ENCODE measurements around the gene SSTR3.

The SSTR3 gene

DNA sequence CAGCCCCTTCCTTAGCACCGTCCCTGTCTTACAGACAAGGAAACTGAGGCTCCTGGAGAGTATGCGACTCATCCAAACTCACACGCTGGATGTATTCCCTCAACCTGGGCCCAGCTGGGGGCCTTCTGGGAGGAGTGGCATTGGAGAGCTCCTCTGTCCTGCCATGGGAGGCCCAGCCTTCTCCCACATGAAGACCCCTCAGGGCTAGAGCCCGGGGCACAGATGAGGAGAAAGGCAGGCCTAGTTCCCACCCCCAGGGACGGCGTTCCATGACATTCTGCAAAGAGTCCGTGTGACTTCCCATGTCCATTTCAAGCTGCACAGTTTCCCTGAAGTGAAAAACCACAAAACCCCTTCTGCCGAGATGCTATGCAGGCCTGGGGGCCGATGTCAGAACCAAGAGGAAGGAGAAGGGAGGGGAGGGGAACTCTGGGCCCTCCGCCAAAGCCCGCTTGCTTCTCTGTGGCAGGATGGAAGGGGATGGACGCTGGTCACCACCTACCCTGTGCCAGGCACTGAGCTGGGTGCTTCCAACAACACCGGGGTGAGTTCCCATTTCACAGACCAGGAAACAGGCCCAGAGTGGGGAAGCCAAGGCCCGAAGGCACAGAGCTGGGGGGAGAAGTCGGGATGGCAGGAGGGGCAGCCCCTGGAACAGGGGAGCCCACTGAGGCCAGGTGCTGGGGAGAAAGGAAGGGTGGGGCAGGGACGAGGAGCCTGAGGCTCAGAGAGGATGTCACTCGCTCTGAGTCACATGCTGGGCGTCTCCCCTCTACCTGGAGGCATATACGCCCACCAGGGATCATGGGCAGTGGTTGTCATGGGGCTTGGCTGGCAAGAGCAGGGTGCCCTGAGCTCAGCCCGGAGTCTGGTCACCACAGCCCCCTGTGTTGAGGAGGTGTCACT, 16.1 kb upstream of the SSTR3 start:
- peak; percentile 47 to 50 for DNase-seq

DNA sequence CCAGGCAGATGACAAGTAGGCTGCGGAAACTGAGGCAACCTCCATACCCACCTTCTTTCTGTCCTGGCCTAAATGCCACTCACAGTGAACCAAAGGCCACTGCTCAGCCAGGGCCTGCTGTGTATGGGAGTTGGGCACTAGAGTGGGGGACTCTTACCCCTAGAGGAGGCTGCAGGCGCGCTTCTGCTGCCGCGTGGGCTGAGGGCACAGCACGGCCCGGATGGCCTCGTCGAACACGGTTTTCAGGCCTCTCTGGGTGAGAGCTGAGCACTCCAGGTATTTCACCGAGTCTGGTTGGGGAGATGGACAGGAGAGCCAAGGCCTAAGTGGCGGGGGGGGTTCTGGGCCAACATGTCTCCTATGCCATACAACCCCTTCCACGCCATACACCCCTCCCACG, 14.2 kb upstream of the SSTR3 start:
- DNase-seq: no peak

DNA sequence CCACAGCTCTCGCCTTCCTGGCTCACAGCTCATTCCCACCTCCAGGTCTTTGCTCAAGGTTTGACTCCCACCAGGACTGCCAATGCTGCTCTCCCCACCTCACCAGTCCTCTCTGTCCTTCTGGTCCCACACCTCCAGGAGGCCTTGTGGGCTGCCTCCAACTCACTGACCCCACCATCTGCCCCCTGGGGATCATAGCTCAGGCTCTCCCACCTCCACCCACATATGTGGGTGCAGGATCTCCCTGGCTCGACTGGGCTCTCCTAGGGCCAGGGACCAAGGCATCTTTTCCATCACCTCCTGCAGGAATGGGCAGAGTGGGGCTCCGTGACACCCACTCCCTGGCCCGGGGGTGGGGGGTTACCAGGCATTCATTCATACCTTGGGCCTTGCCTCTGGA, 13.8 kb upstream of the SSTR3 start:
- no peak for DNase-seq

DNA sequence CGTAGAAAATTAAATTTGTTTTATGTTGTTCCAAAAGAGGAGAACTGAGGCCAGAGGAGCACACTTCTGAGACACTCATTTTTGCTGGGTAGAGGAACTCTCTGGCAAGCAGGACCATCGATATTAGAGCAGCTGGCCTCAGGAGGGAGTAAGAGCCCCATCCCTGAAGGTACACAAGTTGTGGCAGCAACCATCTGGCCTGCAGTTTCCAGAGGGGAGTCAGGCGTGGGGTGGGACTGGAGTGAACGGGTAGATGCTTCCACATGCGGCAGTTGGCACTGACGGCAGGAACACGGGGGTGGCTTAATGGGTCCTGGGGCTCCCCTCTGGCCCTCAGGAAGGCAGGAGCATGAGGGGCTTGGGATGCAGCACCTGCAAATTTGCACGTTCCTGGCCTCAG, 13.2 kb upstream of the SSTR3 start:
- no peak for DNase-seq

DNA sequence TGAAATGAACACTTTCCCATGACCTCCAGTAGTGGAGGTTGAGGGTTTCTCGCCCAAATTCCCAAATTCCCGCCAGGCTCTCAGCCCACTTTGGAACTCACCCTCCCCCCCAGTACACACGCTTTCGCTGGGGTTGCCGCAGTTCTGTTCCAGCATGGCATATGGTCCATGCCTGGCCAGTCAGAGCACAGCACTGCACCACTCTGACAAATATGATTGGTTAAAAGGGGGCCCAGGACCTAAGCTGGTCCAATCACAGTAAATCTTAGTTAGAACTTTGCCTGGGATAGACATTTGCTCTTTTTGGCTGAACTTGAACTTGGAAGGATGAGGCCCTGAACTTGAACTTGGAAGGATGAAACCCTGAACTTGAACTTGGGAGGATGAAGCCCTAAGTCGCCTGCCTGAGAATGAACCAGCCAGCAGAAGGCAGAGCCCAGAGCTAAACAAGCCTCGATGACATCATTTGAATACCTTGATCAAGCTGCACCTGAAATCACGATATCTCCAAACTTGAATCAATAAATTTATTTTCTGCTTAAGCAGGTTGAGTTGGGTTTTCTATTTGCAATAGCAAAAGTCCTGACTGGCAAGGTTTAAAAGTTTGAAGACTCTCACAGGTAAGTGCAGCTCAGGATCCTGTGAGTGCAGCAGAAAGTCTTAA, 12.6 kb upstream of the SSTR3 start:
- DNase-seq: no peak

DNA sequence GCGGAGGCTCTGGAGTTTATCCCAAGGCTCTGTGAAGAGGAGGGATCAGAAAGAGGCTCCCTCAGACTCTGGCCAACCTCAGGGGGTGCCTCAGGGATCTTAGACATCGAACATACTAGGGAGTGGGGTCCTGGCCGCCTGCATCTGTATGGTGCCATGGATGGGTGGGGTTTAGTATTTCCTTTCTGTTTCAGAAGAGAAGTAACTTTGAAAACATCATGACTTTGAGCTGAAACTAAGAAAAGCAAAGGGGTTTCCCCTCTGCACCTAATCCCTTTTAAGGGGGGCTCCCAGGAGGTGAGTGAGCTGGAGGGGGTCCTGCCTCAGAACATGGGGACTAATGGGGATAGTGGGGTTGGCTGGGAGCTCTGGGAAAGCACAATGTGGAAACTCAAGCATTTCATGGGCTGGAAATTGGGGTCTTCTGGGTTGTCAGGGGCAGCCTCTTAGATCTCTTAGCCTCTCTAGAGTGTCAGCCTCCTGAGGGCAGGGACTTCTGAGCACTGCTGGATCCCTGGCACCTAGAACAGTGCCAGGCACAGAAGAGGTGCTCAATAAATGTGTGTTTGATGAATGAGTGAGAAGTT, 11.8 kb upstream of the SSTR3 start:
- DNase-seq: no peak

DNA sequence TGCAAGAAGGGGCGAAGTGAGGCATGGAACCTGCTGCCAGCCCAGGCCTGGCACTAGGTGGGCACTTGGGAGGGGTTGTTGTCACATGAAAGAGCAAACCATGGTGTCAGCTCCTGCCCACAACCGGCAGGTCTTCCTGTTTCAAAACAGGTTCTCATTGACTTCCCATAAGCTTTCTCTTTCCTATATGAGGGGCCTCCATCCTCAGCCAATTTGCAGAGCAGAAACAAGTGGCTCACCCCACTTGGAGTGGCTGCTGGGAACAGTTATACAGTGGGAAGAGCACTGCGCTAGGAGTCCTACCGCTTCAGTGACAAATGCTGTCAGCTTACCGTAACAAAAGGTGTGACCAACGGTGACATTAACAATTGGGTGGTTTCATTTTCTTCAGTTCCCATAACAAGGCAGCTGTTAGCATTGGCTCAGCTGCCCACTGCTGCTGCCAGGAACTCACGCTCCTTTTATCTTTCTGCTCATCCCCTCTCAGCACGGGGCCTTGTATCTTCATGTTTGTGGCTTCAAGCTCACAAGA, 10.2 kb upstream of the SSTR3 start:
- peak in 1 of 2 donors; percentile 19 for DNase-seq

DNA sequence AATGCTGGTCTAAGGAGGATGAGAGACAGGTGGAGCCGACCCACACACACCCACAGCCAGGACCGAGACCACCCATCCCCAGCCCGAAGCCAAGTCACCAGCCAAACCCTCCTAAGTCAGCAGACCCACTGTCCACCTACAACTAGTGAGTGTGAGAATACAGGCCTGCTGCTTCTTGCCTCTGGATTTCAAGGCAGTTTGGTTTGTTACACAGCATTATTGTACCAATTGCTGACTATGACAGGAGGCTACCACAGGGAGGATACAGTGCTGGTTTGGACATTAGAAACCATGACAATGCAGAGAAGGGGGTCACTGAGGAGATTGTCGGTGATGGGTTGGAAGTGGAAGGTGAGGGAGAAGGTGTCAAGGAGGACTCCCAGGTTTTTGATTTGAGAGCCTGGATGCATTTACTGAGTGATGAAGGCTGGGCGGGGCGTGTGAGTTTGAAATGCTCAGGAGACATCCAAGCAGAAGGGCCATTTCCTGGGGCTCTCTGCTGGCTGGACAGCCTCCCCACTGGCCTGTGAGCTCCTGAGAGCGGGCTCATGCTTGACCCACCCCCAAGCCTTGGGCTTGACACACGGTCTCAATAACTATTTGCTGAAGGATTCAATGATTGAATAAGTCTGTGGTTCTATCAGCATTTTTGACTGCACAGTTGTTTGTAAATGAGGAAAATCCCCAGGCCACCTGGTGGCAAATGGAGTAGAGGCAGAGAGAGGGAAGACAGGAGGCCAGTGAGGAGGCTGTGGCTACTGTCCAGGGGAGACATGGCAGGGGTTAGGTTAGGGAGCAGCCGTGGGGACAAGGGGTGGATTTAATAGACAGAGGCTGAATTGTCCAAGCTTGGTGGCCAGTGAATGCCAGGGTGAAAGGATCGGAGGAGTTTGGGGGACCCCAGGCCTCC, 9.4 kb upstream of the SSTR3 start:
- DNase-seq: no peak

DNA sequence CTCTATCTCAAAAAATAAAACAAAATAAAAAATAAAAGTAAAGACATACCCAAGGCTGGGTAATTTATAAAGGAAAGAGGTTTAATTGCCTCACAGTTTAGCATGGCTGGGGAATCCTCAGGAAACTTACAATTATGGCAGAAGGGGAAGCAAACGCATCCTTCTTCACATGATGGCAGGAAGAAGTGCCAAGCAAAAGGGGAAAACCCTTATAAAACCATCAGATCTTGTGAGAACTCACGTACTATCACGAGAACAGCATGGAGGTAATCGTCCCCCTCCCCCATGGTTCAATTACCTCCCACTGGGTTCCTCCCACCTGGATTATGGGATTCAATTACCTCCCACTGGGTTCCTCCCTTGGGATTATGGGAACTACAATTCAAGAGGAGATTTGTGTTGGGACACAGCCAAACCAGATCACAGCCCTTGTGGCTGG, 8.3 kb upstream of the SSTR3 start:
- DNase-seq: peak; percentile 60 to 66

DNA sequence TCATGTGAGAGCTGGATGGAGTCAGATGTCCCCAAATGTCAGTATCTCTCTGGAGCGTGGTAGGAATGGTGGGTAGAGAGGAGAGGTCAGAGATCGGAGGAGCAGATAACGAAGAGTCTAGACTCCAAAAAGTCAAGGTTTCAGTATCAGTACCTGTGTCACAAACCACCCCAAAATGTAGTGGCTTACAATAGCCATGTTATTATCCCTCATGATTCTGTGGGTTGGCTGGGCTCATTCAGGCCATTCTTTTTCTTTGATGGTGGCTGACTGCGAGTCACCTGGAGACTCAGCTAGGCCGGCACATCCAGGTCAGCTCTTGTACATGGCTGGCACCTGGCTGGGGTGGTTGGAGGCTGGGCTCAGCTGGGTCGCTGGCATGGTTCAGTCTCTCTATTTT, 7.3 kb upstream of the SSTR3 start:
- no peak for DNase-seq

DNA sequence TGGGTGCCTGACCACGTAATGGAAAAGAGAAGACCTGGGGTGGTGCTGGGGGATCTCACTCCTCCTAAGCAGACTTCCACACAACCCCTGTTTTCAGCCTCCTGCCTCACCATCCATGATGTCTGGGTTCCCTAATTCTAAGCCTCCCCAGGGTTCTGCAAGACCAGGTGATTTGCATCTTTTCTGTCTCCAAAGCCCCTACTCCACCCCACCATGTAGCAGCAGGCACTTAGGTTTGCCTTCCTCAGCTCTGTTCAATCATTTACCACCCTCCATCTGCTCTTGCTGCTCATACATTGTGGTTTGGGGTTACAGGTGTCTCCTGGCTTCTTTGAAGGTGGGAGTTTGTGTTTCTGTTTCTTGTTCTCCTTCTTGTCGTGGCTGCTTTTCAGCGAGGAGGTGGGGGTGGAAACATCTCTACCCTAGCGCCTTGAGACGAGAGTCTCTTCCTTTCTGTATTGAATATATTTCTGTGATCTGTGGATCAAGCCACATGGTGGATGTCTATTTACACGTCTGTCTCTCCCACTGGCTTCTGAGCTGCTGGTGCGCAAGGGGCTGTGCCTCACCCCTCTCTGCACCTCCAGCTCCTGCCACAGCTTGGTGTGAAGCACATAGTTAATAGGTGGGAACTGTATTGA, 6.6 kb upstream of the SSTR3 start:
- no peak for DNase-seq

DNA sequence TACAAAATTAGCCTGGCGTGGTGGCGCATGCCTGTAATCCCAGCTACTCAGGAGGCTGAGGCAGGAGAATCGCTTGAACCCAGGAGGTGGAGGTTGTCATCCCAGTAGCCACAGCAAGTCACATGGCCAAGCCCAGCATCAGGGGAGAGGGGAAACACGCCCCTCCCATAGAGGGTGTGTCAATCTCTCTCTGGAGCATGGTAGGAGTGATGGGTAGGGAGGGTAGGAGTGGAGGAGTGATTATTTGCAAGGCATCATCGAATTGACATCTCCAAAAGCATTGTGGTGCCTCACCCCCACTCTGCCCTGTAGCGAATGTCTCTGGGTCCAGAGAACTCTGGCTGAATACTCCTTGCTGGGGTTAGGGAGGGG, 6.1 kb upstream of the SSTR3 start:
- DNase-seq: no peak

DNA sequence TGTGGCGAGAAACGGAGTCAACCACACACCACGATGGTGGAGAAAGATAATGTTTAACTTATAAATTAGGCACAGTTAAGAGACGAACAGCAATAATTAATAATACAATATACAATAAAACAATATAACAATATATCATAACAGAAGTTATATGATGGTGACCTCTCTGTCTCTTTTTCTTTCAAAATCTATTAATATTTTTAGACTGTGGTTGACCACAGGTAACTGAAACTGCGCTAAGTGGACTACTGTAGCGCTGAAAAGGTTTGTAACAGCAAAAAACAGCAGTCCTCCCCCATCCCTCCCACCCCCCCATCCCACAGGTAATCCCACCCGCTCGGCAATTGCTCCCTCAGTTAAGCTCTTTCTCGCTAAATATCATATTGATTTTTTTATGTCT, 3.6 kb upstream of the SSTR3 start:
- no peak for DNase-seq

DNA sequence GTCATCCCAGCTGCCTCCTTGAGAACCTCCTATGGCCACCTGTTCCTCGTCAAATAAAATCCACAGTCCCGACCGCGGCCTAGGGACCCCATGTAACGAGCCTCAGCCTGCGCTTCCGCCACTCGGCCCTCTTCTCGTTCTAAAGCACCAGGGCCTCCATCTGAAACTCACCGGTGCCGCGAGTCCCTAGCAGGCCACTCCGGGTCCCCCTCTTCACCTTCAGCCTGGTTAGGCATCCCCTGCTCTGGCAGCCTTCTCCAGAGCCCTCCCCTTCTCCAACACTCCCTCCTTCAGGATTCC, 2.4 kb upstream of the SSTR3 start:
- no peak for DNase-seq

DNA sequence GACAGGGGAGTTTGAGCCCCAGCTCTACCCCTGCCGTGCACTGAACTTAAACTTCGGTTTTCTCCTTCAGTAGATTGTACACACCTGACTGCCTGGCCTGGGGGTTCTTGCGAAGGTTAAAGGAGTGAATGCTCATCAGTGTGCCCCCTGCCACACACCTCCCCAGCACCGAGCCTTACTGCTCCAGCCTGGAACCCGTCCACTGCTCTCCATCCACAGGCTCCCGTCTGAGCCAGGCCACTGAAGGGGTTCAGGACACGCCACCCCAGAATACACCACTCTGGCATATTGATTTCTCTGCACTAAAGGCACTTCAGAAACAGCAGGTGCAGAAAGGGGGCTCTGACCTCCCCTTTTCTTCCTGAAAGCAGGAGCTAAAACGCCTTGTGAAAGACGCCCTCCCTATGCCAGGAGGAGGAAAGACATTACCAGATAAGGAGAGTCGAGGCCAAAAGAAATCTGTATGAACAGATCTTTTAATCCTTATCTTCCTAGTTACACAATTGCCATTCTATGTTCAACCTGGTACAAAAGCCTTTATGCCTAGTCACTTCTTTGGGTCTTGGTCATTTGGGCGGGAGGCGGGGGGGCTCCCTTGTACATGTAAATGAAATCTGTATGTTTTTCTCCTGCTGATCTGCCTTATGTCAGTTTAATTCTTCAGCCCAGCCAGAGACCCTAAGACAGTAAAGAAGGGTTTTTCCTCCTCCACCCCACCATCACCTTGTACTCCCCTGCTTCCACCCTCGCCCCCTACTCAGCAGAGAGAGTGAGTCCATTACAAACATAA, 1.9 kb upstream of the SSTR3 start:
- DNase-seq: no peak

DNA sequence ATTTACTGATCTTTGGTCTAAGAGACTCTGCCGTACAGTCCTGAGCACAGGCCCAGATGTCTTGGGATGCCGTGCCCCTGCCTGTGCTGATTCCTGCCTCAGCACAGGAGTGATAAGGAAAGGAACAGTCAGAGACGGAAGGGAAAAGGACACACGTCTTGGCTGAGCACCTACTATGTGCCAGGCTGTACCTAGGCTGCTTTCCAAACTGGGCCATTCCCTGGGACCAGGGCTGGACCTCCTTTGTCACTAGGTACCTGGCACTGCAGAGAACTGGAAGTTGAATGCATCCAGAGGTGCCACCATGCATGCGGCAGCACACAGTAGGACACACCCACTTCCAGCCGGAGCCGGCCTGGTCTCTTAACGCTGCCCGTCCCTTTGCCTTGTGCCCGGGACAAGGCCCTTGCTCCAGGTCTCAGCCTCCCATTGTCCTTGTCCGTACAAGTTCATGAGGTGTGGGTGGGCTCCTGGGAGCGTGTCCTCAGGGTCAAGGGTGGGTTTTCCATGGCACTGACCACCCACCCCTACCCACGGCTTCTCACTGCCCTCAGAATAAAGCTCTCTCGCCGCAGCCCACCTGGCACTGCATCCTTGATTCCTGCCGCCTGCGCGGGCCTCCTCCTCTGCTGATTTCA, 1.1 kb upstream of the SSTR3 start:
- no peak for DNase-seq

DNA sequence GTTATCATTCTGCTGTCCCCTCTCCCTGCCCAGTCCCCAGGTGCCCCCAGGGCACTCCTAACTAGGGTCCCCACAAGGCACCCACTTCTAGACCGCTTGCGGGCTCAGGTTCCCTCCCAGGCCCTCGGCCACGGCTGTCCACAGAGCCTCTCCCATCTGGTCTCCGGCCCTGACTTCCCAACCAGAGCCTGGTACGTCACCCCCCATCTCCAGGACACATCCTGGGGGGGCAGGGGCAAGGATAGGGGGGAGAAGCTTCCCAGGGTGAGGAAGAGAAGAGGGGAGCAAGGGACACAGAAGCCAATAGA, 457 bp downstream of the SSTR3 start:
- no peak for DNase-seq

DNA sequence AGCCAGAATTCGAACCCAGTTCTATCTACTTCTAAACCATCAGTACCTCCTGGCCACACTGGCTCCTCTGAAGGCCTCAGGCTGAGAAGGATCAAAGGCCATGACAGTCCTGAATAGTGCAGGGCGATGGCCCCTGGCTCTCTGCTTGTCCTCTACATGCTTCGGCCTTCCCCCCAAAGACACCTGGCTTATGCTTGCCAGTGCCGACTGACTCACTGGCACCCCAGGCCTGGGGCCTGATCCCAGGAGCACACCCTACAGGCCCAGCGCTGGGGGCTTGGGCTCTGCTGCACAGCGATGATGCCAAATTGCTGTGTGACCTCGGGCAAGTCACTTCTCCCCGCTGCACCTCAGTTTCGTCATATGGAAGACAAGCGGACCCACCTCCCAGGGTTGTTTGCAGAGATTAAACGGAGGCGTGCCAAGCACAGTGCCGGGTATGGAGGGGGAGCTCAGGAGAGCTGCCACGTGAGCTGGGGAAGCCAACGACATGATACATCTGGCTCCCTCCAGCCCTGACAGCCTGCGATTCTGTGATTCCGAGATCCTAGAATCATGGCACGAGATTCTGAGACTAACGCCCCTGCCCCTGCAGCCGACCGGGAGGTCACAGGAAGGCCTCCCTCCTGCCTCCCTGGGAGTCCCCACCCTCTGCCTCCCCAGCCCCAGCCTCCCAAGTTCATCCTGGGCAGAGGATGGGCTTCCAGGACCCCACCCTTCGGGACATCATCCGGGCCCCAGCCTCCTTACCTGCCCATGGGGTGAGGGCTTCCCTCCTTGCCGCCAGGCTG, 1.0 kb downstream of the SSTR3 start:
- no peak for DNase-seq

DNA sequence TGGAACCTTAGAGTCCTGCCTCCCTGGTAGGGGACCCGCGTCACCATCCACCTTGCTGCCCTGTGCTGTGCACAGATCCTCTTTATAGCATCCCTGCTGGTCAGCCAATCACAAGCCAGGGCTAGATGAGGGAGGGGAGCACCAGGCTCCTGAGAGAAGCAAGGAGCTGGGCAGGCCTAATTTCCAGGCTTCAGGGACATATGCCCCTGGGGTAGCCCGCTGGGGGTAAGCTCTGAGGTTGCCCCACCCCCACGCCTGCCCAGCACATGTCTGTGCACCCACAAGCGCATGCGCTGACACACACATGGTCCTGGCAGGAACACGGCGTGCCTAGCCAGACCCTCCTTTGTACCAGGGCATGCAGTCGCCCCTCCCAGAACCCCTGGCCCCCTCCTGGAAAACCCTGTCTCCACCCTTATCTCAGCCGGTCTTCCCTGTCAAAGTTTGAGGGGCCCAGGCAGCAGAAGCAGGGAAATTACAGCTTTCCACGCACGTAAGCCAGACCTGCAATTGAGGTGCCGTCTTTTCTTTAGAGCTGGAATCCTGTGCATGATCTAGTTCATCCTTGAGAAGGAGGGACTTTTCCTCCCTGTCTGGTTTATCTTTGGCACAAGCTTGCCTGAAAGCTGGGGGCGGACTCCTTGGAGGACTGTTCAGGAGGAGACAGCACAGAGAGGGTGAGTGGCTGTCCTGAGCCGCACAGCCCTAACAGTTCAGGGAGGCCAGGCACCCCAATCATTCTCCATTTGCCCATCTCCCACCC, 2.1 kb downstream of the SSTR3 start:
- no peak for DNase-seq
